ENCODE data around the gene CRADD.

DNA sequence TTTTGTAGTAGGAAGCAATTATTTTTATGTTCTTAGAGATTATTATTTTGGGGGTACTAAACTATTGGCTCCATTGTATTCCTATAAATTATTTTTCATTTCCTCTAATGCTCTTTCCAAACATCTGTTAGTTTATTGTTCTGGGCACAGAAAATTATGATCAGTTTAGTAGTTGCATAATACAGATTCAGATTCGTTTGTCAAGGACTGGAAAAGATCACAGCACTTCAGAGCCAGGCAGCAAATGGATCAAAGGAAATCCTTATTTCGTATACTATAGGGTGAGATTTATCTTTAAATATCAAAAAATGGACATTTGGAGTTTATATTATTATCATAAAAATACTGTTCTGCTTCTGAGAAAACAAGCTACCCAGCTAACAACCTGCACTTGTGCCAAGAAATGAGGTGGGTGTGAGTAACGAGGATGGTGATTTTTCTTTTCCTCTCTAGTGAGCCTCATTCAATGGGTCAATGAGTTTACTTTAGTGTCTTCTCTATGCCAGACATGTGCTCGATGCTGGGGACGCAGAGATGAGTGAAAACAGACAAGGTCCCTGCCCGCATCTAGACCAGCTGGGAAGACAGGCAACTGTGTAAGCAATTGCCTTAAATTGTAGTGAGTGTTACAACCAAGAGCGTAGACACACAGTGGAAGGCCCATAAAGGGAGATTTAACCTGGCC, 262.6 kb downstream of the CRADD start:
- TF ChIP-seq EZH2phosphoT487 (IDR thresholded peaks at IDR 0.05; ENCODE audit: insufficient read depth, low read depth) (no peak), EZH2 (IDR thresholded peaks at IDR 0.05; ENCODE audit: insufficient read depth, poor library complexity, severe bottlenecking) (no peak)

All from GM23248 (cell line).